ENCODE measurements around the gene S100A9. TPM values are rescaled to one million over a fixed set of nuclear protein-coding genes. Genes with fewer than 3 reads are reported as not detected.

Gene S100A9
- total and polyA plus RNA-seq, 2 of the 4 experiments (the other 2 are of a cell fraction): not detected

DNA sequence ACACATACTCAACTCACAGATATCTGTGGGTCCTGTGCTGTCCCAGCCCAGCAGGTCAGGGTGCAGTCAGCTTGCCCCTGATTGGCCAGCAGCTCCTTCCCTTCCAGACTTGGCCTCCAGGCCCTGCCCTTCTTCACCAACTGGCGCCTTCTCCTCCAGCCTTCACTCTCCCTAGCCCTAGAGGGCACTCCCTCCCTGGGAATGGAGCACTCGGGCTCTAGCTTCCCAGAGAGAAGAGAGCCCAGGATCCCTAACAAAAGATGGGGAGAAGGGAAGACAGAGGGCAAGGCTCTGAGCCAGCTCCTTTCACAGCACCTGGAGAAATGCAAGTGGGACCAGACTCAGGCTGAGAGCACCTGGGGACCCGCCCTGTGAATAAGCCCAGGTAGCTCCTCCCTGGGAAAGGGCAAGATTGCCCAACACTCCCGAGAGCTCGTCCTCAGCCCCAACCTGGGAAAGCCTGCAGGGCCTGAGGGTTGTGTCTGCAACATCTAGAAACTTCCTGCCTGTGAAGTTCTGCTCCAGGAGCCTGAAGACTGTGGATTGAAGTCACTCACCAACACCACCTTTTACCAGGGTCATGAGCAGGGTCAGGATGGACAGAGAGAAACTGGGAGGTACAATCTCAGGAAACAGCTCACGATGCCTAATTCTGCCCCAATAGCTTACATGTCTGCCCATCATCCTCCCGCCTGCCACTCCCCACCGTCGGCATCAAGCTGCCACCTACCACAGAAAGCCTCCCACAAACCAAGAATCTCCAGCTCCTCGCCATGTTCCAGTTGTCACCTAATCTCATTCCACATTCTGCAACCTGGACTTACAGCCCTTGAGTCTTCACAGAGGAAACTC lies 8.9 kb upstream of the S100A9 start, which contains the start of gene PGLYRP4:
PGLYRP4 (minus strand) TSS at position 331 of the 852 bp plus-strand sequence. CDS start 909 bp downstream, outside the sequence.
- H4K91ac ChIP-seq (ENCODE audit: insufficient read depth, low read depth, low read length): no peak within 1 kb of the TSS
- no peak within 1 kb of the TSS for H4K5ac ChIP-seq (ENCODE audit: low read depth, low read length)
- H3K4me3 ChIP-seq (ENCODE audit: insufficient read depth, low read depth, low read length): no peak within 1 kb of the TSS
- H4K8ac ChIP-seq (ENCODE audit: low read depth in 2 of 2, low read length in 2 of 2): no peak within 1 kb of the TSS
- no peak within 1 kb of the TSS for H3K18ac ChIP-seq (ENCODE audit: low read depth, low read length)
- POLR2A ChIA-PET (ENCODE audit: unreplicated experiment): interaction anchor here (0.5 kb wide), 1 partner anchor 1356 kb away, joined by 4 read pairs; no protein-coding TSS in a partner anchor
- CTCF ChIA-PET: no interaction called here
- no peaks in the 10 kb centered on the region for H3K79me1 ChIP-seq (ENCODE audit: low read depth in 1 of 2, low read length in 2 of 2)
- no peak within 1 kb of the TSS for H2BK15ac ChIP-seq (ENCODE audit: low read depth, low read length)
- ATAC-seq (ENCODE audit: low read depth): 0 out of 2 replicates have a peak, but pooled peaks have one; percentile 24
- TF ChIP-seq RAD21 (IDR thresholded peaks at IDR 0.05; ENCODE audit: low read length) (no peak), MAZ (IDR thresholded peaks at IDR 0.05; ENCODE audit: borderline replicate concordance, low read depth, low read length) (no peak), FOS (IDR thresholded peaks at IDR 0.05; ENCODE audit: low read depth, low read length) (no peak), RFX5 (IDR thresholded peaks at IDR 0.05; ENCODE audit: low read depth, low read length) (no peak), BHLHE40 (IDR thresholded peaks at IDR 0.05; ENCODE audit: low read depth, low read length) (no peak), NFE2L2 (IDR thresholded peaks at IDR 0.05; ENCODE audit: low read depth, low read length) (no peak)
- TF ChIP-seq, protein P1, sequence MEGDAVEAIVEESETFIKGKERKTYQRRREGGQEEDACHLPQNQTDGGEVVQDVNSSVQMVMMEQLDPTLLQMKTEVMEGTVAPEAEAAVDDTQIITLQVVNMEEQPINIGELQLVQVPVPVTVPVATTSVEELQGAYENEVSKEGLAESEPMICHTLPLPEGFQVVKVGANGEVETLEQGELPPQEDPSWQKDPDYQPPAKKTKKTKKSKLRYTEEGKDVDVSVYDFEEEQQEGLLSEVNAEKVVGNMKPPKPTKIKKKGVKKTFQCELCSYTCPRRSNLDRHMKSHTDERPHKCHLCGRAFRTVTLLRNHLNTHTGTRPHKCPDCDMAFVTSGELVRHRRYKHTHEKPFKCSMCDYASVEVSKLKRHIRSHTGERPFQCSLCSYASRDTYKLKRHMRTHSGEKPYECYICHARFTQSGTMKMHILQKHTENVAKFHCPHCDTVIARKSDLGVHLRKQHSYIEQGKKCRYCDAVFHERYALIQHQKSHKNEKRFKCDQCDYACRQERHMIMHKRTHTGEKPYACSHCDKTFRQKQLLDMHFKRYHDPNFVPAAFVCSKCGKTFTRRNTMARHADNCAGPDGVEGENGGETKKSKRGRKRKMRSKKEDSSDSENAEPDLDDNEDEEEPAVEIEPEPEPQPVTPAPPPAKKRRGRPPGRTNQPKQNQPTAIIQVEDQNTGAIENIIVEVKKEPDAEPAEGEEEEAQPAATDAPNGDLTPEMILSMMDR (conservative IDR thresholded peaks at IDR 0.05; ENCODE audit: low read depth, low read length): no peak
- H3K4me2 ChIP-seq (ENCODE audit: low read depth, low read length): no peak within 1 kb of the TSS
- H3K9me3 ChIP-seq (ENCODE audit: control insufficient read depth, insufficient read depth, low read length): no peaks in the 10 kb centered on the region
- H2AFZ ChIP-seq (replicated peaks; ENCODE audit: low read length, poor library complexity): no peak within 1 kb of the TSS
- in situ Hi-C loops (cut with MboI; ENCODE audit: low sequenced_read_pairs): no loop called here
- H2AK9ac ChIP-seq (replicated peaks; ENCODE audit: low read depth, low read length, poor library complexity): peak within 1 kb of the TSS; percentile 29
- no peaks in the 10 kb centered on the region for H4K20me1 ChIP-seq (ENCODE audit: insufficient read depth, low read length)
- no peak for DNase-seq
- no TSS peak for BruUV-seq (replicated peaks)
- intact Hi-C loops (cut with micrococcal nuclease): no loop called here
- no peaks in the 10 kb centered on the region for H3K36me3 ChIP-seq (ENCODE audit: control insufficient read depth, insufficient read depth, low read length)
- H3K4me1 ChIP-seq (ENCODE audit: control insufficient read depth, insufficient read depth, low read length): no peaks in the 10 kb centered on the region
- H3K27ac ChIP-seq (ENCODE audit: insufficient read depth, low read length): no peak within 1 kb of the TSS
- WGBS, 2 experiments (ENCODE audit: extremely low coverage in 2 of 2, insufficient read length in 1 of 2): 42% methylated on average over 4 of the region's 10 CpGs; no CpG with 5 or more reads in 1 of the 2 experiments
- no peaks in the 10 kb centered on the region for H3K9me1 ChIP-seq (ENCODE audit: insufficient read depth, low read length)
- H3K14ac ChIP-seq (replicated peaks; ENCODE audit: low read depth, low read length): no peak within 1 kb of the TSS
- H2BK20ac ChIP-seq (ENCODE audit: low read depth, low read length): no peak within 1 kb of the TSS
- H3K27me3 ChIP-seq (ENCODE audit: control insufficient read depth, insufficient read depth, low read length): peaks cover 4% of the 10 kb centered on the region; the same call in 1 of the 2 replicates
- H3K9ac ChIP-seq (ENCODE audit: low read depth, low read length): no peak within 1 kb of the TSS
- H3K23ac ChIP-seq (ENCODE audit: low read depth, low read length): no peak within 1 kb of the TSS
- no peak within 1 kb of the TSS for H2BK5ac ChIP-seq (ENCODE audit: low read depth, low read length, poor library complexity, severe bottlenecking)
- H2AK5ac ChIP-seq (ENCODE audit: low read depth, low read length): no peak within 1 kb of the TSS
- H2BK120ac ChIP-seq (ENCODE audit: low read depth, low read length): no peak within 1 kb of the TSS
- H3K56ac ChIP-seq (ENCODE audit: extremely low read depth, insufficient read depth, low read length): no peak within 1 kb of the TSS
- dilution Hi-C loops (cut with HindIII; ENCODE audit: low sequenced_read_pairs, unreplicated experiment): no loop called here
- no peak within 1 kb of the TSS for H3K4ac ChIP-seq (ENCODE audit: low read depth, low read length)
